A549 (cell line): ENCODE data around the gene TTC33. TPM values are rescaled to one million over a fixed set of nuclear protein-coding genes. Genes with fewer than 3 reads are reported as not detected.

Source experiments
- ATAC-seq, 2 experiments: fragments of 200-7000 bp in 1 of 2; fragments of >200 bp in 1 of 2; cut with Nextera tagmentation in 1 of 2; cut with Tn5 transposase in 1 of 2; 3 replicates each; pipeline versions ENCODE4 v1.8.0 to v1.9.1; 2018 to 2020; ENCODE audit warnings: mild to moderate bottlenecking in 1 of 2, moderate library complexity in 1 of 2
- CTCF ChIA-PET: fragments of 300-600 bp; sonication (Branson Sonifier 250); formaldehyde crosslinking; extraction: SDS; loops from one replicate; lab custom pipeline; 2021; ENCODE audit warnings: antibody characterized with exemption, inconsistent platforms; lab: Yijun Ruan, JAX
- POLR2A ChIA-PET: fragments of 350-600 bp; formaldehyde crosslinking; extraction: SDS; loops from one replicate; lab custom pipeline; 2021; ENCODE audit warnings: antibody characterized with exemption, inconsistent platforms; lab: Yijun Ruan, JAX
- DNase-seq, 2 experiments: peaks; one replicate each; pipeline versions ENCODE4 v3.0.0 to v3.0.0-alpha.2; 2011 to 2016; ENCODE audit warnings: low read depth in 1 of 2, low spot score in 1 of 2
- FAIRE-seq: peaks from 2 replicates; lab custom pipeline; 2011; peaks lifted over from hg19 to GRCh38; lab: Jason Lieb, UNC
- H3K27ac ChIP-seq, 2 experiments: fragments of >200 bp; sonication (Bioruptor Twin); formaldehyde crosslinking; 3 replicates each; pipeline ENCODE4 v1.5.1; 2016 to 2017
- H3K4me1 ChIP-seq: fragments of >200 bp; sonication (Bioruptor Twin); formaldehyde crosslinking; 3 replicates; pipeline ENCODE4 v1.6.1; 2016
- H3K4me2 ChIP-seq: fragments of >200 bp; sonication (Bioruptor Twin); formaldehyde crosslinking; 3 replicates; pipeline ENCODE4 v1.6.1; 2016
- H3K4me3 ChIP-seq: fragments of >200 bp; sonication (Bioruptor Twin); formaldehyde crosslinking; 3 replicates; pipeline ENCODE4 v1.5.1; 2016
- H3K9me3 ChIP-seq: fragments of >200 bp; sonication (Bioruptor Twin); formaldehyde crosslinking; 3 replicates; pipeline ENCODE4 v1.6.1; 2016
- BHLHE40 ChIP-seq: IDR thresholded peaks from 2 replicates; pipeline ENCODE4 v1.6.1; 2012; ENCODE audit warnings: low read depth, low read length, inconsistent platforms
- CBX8 ChIP-seq: fragments of 200-600 bp; sonication (generic); IDR thresholded peaks from 2 replicates; pipeline ENCODE4 v1.6.1; 2016
- CEBPB ChIP-seq, 2 experiments: fragments of >200 bp in 1 of 2; sonication (Bioruptor Twin) in 1 of 2; formaldehyde crosslinking in 1 of 2; IDR thresholded peaks; 2 replicates each; pipeline ENCODE4 v1.6.1; 2012 to 2016
- CHD2 ChIP-seq: fragments of 150-350 bp; IDR thresholded peaks from 2 replicates; pipeline ENCODE4 v1.6.1; 2014; ENCODE audit warnings: low read length; ENCODE audit not compliant: partially characterized antibody
- EHF ChIP-seq: fragments of 250-450 bp; sonication (Bioruptor Pico); IDR thresholded peaks from 2 replicates; pipeline ENCODE4 v1.5.0; 2020; ENCODE audit warnings: mild to moderate bottlenecking
- EHMT2 ChIP-seq: fragments of 200-600 bp; sonication (generic); IDR thresholded peaks from 2 replicates; pipeline ENCODE4 v1.6.1; 2016; ENCODE audit warnings: antibody characterized with exemption, low read depth, mild to moderate bottlenecking, moderate library complexity
- FOSL2 ChIP-seq, 2 experiments: fragments of 450-650 bp in 1 of 2; fragments of >200 bp in 1 of 2; sonication (Bioruptor Twin) in 1 of 2; formaldehyde crosslinking; IDR thresholded peaks; 2 replicates each; pipeline versions ENCODE4 v1.5.0 to v1.6.1; 2016 to 2020; ENCODE audit warnings: mild to moderate bottlenecking in 1 of 2, moderate library complexity in 1 of 2
- FOXS1 ChIP-seq: fragments of 250-450 bp; sonication (Bioruptor Pico); IDR thresholded peaks from 2 replicates; pipeline ENCODE4 v1.5.0; 2020; ENCODE audit warnings: mild to moderate bottlenecking, moderate library complexity
- GATA3 ChIP-seq: IDR thresholded peaks from 2 replicates; pipeline ENCODE4 v1.6.1; 2012; ENCODE audit warnings: borderline replicate concordance
- JUN ChIP-seq, 2 experiments: fragments of >200 bp; sonication (Bioruptor Twin); formaldehyde crosslinking; IDR thresholded peaks; 2 replicates in 1 of 2; 3 replicates in 1 of 2; pipeline ENCODE4 v1.6.1; 2016 to 2017
- JUNB ChIP-seq: fragments of >200 bp; sonication (Bioruptor Twin); formaldehyde crosslinking; IDR thresholded peaks from 2 replicates; pipeline ENCODE4 v1.6.1; 2016
- KDM5A ChIP-seq: fragments of 200-600 bp; sonication (generic); IDR thresholded peaks from 2 replicates; pipeline ENCODE4 v1.6.1; 2016; ENCODE audit warnings: antibody characterized with exemption, mild to moderate bottlenecking
- MAFK ChIP-seq: fragments of 450-650 bp; IDR thresholded peaks from 2 replicates; pipeline ENCODE4 v1.6.1; 2014; ENCODE audit not compliant: partially characterized antibody
- NFE2L2 ChIP-seq: fragments of 150-350 bp; conservative IDR thresholded peaks from 2 replicates; pipeline ENCODE4 v1.6.1; 2014; ENCODE audit warnings: low read length
- RAD21 ChIP-seq, 2 experiments: fragments of >200 bp in 1 of 2; sonication (Bioruptor Twin) in 1 of 2; formaldehyde crosslinking in 1 of 2; IDR thresholded peaks in 1 of 2; conservative IDR thresholded peaks in 1 of 2; 2 replicates in 1 of 2; 3 replicates in 1 of 2; pipeline ENCODE4 v1.6.1; 2012 to 2018; ENCODE audit warnings: inconsistent platforms in 1 of 2
- RCOR1 ChIP-seq: fragments of 150-350 bp; IDR thresholded peaks from 2 replicates; pipeline ENCODE4 v1.6.1; 2014; ENCODE audit warnings: antibody characterized with exemption, low read length, low read depth
- RNF2 ChIP-seq: fragments of 200-600 bp; sonication (generic); IDR thresholded peaks from 2 replicates; pipeline ENCODE4 v1.6.1; 2016; ENCODE audit warnings: low read depth, mild to moderate bottlenecking, antibody characterized with exemption, moderate library complexity, borderline replicate concordance
- TFCP2L1 ChIP-seq: fragments of 250-450 bp; sonication (Bioruptor Pico); IDR thresholded peaks from 2 replicates; pipeline ENCODE4 v1.5.0; 2021; ENCODE audit warnings: mild to moderate bottlenecking
- ZC3H11A ChIP-seq: fragments of 450-650 bp; IDR thresholded peaks from 2 replicates; pipeline ENCODE4 v1.6.1; 2014; ENCODE audit warnings: antibody characterized with exemption, mild to moderate bottlenecking
- ZSCAN20 ChIP-seq: fragments of 250-450 bp; sonication (Bioruptor Pico); IDR thresholded peaks from 2 replicates; pipeline ENCODE4 v1.8.0; 2022; ENCODE audit warnings: mild to moderate bottlenecking, moderate library complexity
- WGBS: methylation state at CpG from one replicate; pipeline ENCODE4 v1.1.6; 2017; ENCODE audit errors: missing lambda C conversion rate; 5-methylcytosine and 5-hydroxymethylcytosine counted together
- polyA plus RNA-seq, 4 experiments: library from polyadenylated mRNA; depleted of rRNA in 3 of 4; stranded (reverse); fragments of >200 nt; fragmentation: RNase III in 1 of 4; extraction: RNeasy Plus Mini Kit Qiagen cat#74134 plus additional on column Dnase treatment in 1 of 4; gene quantifications; 2 replicates in 3 of 4; 3 replicates in 1 of 4; pipeline ENCODE4 v1.2.3, GENCODE V29; 2011 to 2017
- TF ChIP-seq, protein P1 (sequence below): IDR thresholded peaks from 2 replicates; pipeline ENCODE4 v1.6.1; 2012
- TF ChIP-seq, protein P2 (sequence below): fragments of >200 bp; sonication (Bioruptor Twin); formaldehyde crosslinking; IDR thresholded peaks from 3 replicates; pipeline ENCODE4 v1.6.1; 2016

Gene TTC33
- polyA plus RNA-seq, 2 of the 4 experiments (the other 2 are of a cell fraction), result 17.1 to 19.8 TPM

DNA sequence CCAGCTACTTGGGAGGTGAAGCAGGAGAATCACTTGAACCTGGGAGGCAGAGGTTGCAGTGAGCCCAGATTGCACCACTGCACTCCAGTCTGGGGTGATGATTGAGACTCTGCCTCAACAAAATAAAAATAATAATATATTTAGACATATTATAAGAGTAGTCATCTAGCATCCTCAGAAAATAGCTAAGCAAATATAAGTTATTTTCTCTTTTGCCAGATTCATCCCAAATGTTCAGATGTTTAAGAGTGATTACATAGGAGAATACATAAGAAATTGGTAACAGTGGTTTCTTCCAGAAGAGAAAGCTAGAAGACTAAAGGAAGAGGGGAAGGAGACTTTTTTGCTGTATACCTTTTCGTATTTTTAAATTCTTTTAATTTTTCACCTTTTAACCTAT lies 22.4 kb upstream of the TTC33 start:
- Histone ChIP-seq H3K27ac (no peak overlapping the region), H3K9me3 (no peaks in the 10 kb centered on the region), H3K4me3 (no peak overlapping the region), H3K4me2 (no peak overlapping the region), H3K4me1 (peaks cover 52% of the 10 kb centered on the region)
- DNase-seq, result no peak
- 88% methylated on average over 1 of the region's 1 CpG for WGBS
- ATAC-seq, result no peak
- no peak for FAIRE-seq
- TF ChIP-seq CHD2, result no peak
- no peak for TF ChIP-seq RCOR1
- TF ChIP-seq, protein P1, sequence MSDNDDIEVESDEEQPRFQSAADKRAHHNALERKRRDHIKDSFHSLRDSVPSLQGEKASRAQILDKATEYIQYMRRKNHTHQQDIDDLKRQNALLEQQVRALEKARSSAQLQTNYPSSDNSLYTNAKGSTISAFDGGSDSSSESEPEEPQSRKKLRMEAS, result no peak
- no peak for TF ChIP-seq TFCP2L1 (CRISPR knock-in tag)
- no peak for TF ChIP-seq KDM5A
- TF ChIP-seq JUNB, result no peak
- no peak for TF ChIP-seq RNF2
- TF ChIP-seq JUN (IDR thresholded peaks at IDR 0.05), result no peak
- TF ChIP-seq CBX8, result no peak
- TF ChIP-seq, protein P2, sequence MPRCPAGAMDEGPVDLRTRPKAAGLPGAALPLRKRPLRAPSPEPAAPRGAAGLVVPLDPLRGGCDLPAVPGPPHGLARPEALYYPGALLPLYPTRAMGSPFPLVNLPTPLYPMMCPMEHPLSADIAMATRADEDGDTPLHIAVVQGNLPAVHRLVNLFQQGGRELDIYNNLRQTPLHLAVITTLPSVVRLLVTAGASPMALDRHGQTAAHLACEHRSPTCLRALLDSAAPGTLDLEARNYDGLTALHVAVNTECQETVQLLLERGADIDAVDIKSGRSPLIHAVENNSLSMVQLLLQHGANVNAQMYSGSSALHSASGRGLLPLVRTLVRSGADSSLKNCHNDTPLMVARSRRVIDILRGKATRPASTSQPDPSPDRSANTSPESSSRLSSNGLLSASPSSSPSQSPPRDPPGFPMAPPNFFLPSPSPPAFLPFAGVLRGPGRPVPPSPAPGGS, result no peak
- no peak for TF ChIP-seq EHMT2
- no peak for TF ChIP-seq FOXS1 (CRISPR knock-in tag)
- no peak for TF ChIP-seq RAD21 (conservative IDR thresholded peaks at IDR 0.05 in 1 of 2, IDR thresholded peaks at IDR 0.05 in 1 of 2)
- CTCF ChIA-PET, result no interaction called here
- POLR2A ChIA-PET, result no interaction called here

DNA sequence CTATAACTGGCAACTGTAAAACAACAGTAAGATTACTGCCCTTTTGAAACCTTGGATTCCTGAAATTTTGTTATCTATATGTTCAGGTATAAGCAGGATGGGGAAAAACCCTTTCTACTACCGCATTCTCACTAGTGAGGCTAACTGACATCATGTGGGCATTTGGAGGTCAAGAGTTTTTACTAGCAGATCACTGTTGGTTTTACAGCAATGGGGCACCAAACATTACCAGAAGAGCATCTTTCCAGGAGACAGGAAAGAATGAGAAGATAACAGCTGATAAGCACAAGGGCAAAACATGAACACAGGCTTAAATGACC lies 20.9 kb upstream of the TTC33 start:
- H3K27ac ChIP-seq, result peak overlapping the region in 1 of 2 experiments; percentile 20; a peak in 1 of 6 replicates
- ChIA-PET CTCF (no interaction called here), POLR2A (no interaction called here)
- 70% methylated on average over 1 of the region's 1 CpG for WGBS
- peak overlapping the region; percentile 59 for H3K4me2 ChIP-seq
- no peak overlapping the region for H3K4me3 ChIP-seq
- H3K4me1 ChIP-seq, result peaks cover 37% of the 10 kb centered on the region
- H3K9me3 ChIP-seq, result no peaks in the 10 kb centered on the region
- no peak for FAIRE-seq
- no peak for DNase-seq
- no peak for ATAC-seq
- TF ChIP-seq, protein P2, result no peak
- TF ChIP-seq JUNB (no peak), GATA3 (no peak), RCOR1 (no peak), KDM5A (no peak), TFCP2L1 (CRISPR knock-in tag) (no peak), FOSL2 (IDR thresholded peaks at IDR 0.05) (no peak), FOSL2 (CRISPR knock-in tag; IDR thresholded peaks at IDR 0.05) (no peak), CEBPB (IDR thresholded peaks at IDR 0.05) (no peak), RNF2 (no peak), BHLHE40 (no peak), ZC3H11A (no peak), MAFK (no peak), EHF (no peak), NFE2L2 (no peak), ZSCAN20 (no peak)
